Transverse colon (tissue), 4 donors: Measurements from ENCODE around the gene TM4SF18. TPM values are rescaled to one million over a fixed set of nuclear protein-coding genes. Genes with fewer than 3 reads are reported as not detected.

Experiments used
- DNase-seq: peaks from one replicate; pipeline ENCODE4 v3.0.0-alpha.2; 2019
- H3K27ac ChIP-seq, 4 donors: fragments of 200-600 bp; sonication (generic); 2 replicates each; pipeline ENCODE4 v1.5.1; 2016 to 2018; ENCODE audit warnings: inconsistent platforms in 4 of 4
- H3K27me3 ChIP-seq: fragments of 200-600 bp; sonication (generic); 2 replicates; pipeline ENCODE4 v1.5.1; 2017; ENCODE audit warnings: inconsistent platforms
- H3K36me3 ChIP-seq, 4 donors: fragments of 200-600 bp; sonication (generic); 2 replicates each; pipeline ENCODE4 v1.5.1; 2017 to 2019; ENCODE audit warnings: inconsistent platforms in 4 of 4
- H3K4me1 ChIP-seq, 4 donors: fragments of 200-600 bp; sonication (generic); 2 replicates each; pipeline ENCODE4 v1.5.1; 2017 to 2020; ENCODE audit warnings: inconsistent platforms in 4 of 4
- H3K4me3 ChIP-seq, 4 donors: fragments of 200-600 bp; sonication (generic); 1 replicate in 1 of 4; 2 replicates in 3 of 4; pipeline versions ENCODE4 v1.5.1 to v1.6.1; 2017 to 2019; ENCODE audit warnings: inconsistent platforms in 4 of 4
- H3K9me3 ChIP-seq, 2 donors: fragments of 200-600 bp; sonication (generic); 2 replicates each; pipeline ENCODE4 v1.5.1; 2017 to 2019; ENCODE audit warnings: inconsistent platforms in 2 of 2
- CTCF ChIP-seq, 5 experiments: fragments of 200-600 bp in 3 of 5; fragments of 450-650 bp in 2 of 5; sonication (generic) in 3 of 5; IDR thresholded peaks; 1 replicate in 2 of 5; 2 replicates in 3 of 5; pipeline ENCODE4 v1.5.1; 2016 to 2017; ENCODE audit warnings: antibody characterized with exemption in 5 of 5, inconsistent platforms in 3 of 5, mild to moderate bottlenecking in 2 of 5, moderate library complexity in 1 of 5
- EP300 ChIP-seq: sonication (generic); formaldehyde crosslinking; IDR thresholded peaks from one replicate; pipeline ENCODE4 v1.6.1; 2017; ENCODE audit warnings: antibody characterized with exemption, low read depth
- POLR2A ChIP-seq: fragments of 450-650 bp; IDR thresholded peaks from one replicate; pipeline ENCODE4 v1.6.1; 2016; ENCODE audit warnings: antibody characterized with exemption, mild to moderate bottlenecking, moderate library complexity
- POLR2AphosphoS5 ChIP-seq, 3 donors: sonication (generic); formaldehyde crosslinking; IDR thresholded peaks; one replicate each; pipeline ENCODE4 v1.6.1; 2016; ENCODE audit warnings: antibody characterized with exemption in 3 of 3
- WGBS, 2 donors: methylation state at CpG; one replicate each; pipeline ENCODE4 v1.1.5; 2018; ENCODE audit warnings: low coverage in 1 of 2; 5-methylcytosine and 5-hydroxymethylcytosine counted together
- in situ Hi-C, 4 donors: fragments of 200-750 bp; cut with MboI; loops; one replicate each; pipeline versions ENCODE4 v1.15.0 to v1.15.1; 2017; ENCODE audit warnings: low sequenced_read_pairs in 3 of 4, low pct_ligation_motif_present in 1 of 4, low pct_unique_long_range_greater_than_20kb in 1 of 4
- intact Hi-C: fragments of 100-400 bp; cut with DNase I; formaldehyde crosslinking; loops from one replicate; pipeline ENCODE4 v1.15.1; 2023; ENCODE audit warnings: low total_unique reads
- total RNA-seq, 4 donors: library from RNA; depleted of rRNA; stranded (reverse); fragments of >200 nt; gene quantifications; one replicate each; pipeline ENCODE4 v1.1.0, GENCODE V29; 2016

The TM4SF18 gene
- total RNA-seq, 4 donors from 2014 or later, result 0.80 to 1.4 (median 0.82) TPM; not detected in 1

- TF ChIP-seq CTCF (IDR thresholded peaks at IDR 0.05), result no peak
- TF ChIP-seq POLR2AphosphoS5 (IDR thresholded peaks at IDR 0.05), result peak in 1 of 3 donors; percentile 66
- TF ChIP-seq EP300, result no peak
- intact Hi-C loops, result no loop called here
- peak overlapping the region; percentile 59 to 60 (median 60) for H3K27ac ChIP-seq
- peaks cover 13 to 63% (median 43%) of the 10 kb centered on the region in 4 donors for H3K4me1 ChIP-seq
- DNase-seq, result peak; percentile 55
- H3K4me3 ChIP-seq, result no peak overlapping the region
- H3K36me3 ChIP-seq, result no peaks in the 10 kb centered on the region
- 27 to 42% methylated on average over 2 to 3 of the region's 3 CpGs for WGBS, 2 donors
- no peaks in the 10 kb centered on the region for H3K27me3 ChIP-seq
- in situ Hi-C loops, result no loop called here
- no peaks in the 10 kb centered on the region for H3K9me3 ChIP-seq
Observed at GRCh38 chr3:149366941-149367840, 33.8 kb upstream of the TM4SF18 start.

DNA sequence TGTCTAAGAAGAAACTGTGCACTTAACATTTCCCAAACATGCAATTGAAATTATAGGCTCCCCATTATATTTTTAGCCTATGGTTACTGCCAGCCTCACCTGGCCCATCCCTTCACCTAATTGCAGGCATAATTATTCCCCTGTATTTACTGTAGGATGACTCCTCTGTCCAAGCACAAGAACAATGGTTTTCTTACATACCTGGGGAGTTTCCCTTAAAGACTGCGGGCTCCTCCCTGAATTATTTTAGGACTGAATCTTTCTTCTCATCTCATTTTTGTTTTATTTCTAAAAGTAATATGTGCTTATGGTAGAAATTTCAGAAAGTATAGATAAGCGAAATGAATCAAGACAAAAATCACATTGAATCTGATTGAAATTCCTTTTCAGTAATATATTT is 32.6 kb upstream of the TM4SF18 start:
- H3K36me3 ChIP-seq, result no peaks in the 10 kb centered on the region
- in situ Hi-C loops, result no loop called here
- H3K27ac ChIP-seq, result peak overlapping the region in 1 of 4 donors; percentile 59
- no peak overlapping the region for H3K4me3 ChIP-seq
- intact Hi-C loops, result no loop called here
- no peaks in the 10 kb centered on the region for H3K9me3 ChIP-seq
- WGBS, 2 donors, result 76 to 83% methylated on average over 2 of the region's 2 CpGs
- H3K27me3 ChIP-seq, result no peaks in the 10 kb centered on the region
- TF ChIP-seq POLR2AphosphoS5 (IDR thresholded peaks at IDR 0.05) (no peak), POLR2A (no peak), CTCF (IDR thresholded peaks at IDR 0.05) (no peak)
- H3K4me1 ChIP-seq, result peaks cover 13 to 55% (median 38%) of the 10 kb centered on the region in 4 donors
- DNase-seq, result no peak

DNA sequence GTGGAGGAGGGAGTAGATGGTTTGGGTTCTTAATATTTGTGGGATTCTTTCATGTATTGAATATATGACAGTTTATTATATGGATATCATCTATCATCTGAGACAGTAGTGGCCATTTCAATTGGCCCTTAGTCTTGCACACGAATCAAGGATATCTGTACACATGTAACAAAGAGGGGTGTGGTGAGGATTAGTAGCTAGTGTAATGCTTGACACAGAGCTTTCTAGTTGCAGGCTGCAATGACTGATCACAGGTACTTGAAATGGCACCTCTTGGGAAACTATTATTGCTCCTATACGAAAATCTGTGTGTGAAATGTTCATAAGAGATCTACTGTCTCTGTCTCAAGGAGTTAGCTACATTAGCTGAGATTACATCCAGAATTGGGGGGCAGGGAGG is 31.2 kb upstream of the TM4SF18 start:
- H3K27ac ChIP-seq, result no peak overlapping the region
- peaks cover 4 to 41% (median 27%) of the 10 kb centered on the region in 4 donors for H3K4me1 ChIP-seq
- no peaks in the 10 kb centered on the region for H3K36me3 ChIP-seq
- no peak for TF ChIP-seq EP300
- no peak for TF ChIP-seq POLR2AphosphoS5 (IDR thresholded peaks at IDR 0.05)
- no peak for TF ChIP-seq POLR2A
- TF ChIP-seq CTCF (IDR thresholded peaks at IDR 0.05), result no peak
- intact Hi-C loops, result no loop called here
- DNase-seq, result no peak
- WGBS, 2 donors, result 29 to 66% methylated on average over 2 of the region's 2 CpGs
- in situ Hi-C loops, result no loop called here
- no peaks in the 10 kb centered on the region for H3K27me3 ChIP-seq
- no peak overlapping the region for H3K4me3 ChIP-seq
- H3K9me3 ChIP-seq, result no peaks in the 10 kb centered on the region

DNA sequence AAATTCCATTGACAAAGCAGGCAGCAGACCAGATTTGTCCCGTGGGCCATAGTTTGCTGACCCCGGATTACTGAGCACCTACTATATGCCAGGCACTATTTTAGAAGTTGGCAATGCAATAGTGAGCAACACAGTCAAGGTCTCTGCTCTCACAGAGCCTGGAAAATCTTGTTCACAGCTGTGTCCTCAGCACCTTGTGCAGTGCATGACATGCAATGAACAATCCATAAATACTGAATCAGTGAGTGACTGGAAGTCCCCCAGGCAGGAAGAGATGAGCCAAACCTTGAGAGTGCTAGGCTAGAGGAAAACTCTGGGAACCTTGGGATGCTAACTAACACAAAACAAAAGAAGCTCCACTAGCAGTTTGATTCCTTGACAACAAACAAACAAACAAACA is 29.6 kb upstream of the TM4SF18 start:
- in situ Hi-C loops (no loop called here), intact Hi-C loops (no loop called here)
- Histone ChIP-seq H3K4me3 (no peak overlapping the region), H3K4me1 (peaks cover 0 to 25% (median 13%) of the 10 kb centered on the region in 4 donors), H3K36me3 (no peaks in the 10 kb centered on the region), H3K27ac (no peak overlapping the region), H3K9me3 (no peaks in the 10 kb centered on the region), H3K27me3 (no peaks in the 10 kb centered on the region)
- TF ChIP-seq CTCF (IDR thresholded peaks at IDR 0.05), result no peak
- no peak for TF ChIP-seq POLR2A
- TF ChIP-seq POLR2AphosphoS5 (IDR thresholded peaks at IDR 0.05), result no peak
- 66 to 92% methylated on average over 2 of the region's 2 CpGs for WGBS, 2 donors
- DNase-seq, result no peak
